SK-N-SH (cell line): Measurements from ENCODE around the gene RPS27L. TPM values are rescaled to one million over a fixed set of nuclear protein-coding genes. Genes with fewer than 3 reads are reported as not detected.

ENCODE experiments used
- CTCF ChIA-PET: fragments of 300-600, 350-600 bp; formaldehyde crosslinking; extraction: SDS; loops from one replicate; lab custom pipeline; 2021; lab: Yijun Ruan, JAX
- POLR2A ChIA-PET: fragments of 350-600 bp; sonication (Branson Sonifier 250); formaldehyde crosslinking; extraction: SDS; loops from one replicate; lab custom pipeline; 2020; ENCODE audit warnings: antibody characterized with exemption, inconsistent platforms; lab: Yijun Ruan, JAX
- DNase-seq: peaks from one replicate; pipeline ENCODE4 v3.0.0; 2012
- H2AFZ ChIP-seq: fragments of 200-600 bp; sonication (generic); 2 replicates; pipeline ENCODE4 v1.8.1; 2016; ENCODE audit warnings: antibody characterized with exemption, mild to moderate bottlenecking, low read depth
- H3F3A ChIP-seq: fragments of 200-600 bp; sonication (generic); replicated peaks from 2 replicates; pipeline ENCODE3; 2016; ENCODE audit warnings: antibody characterized with exemption, mild to moderate bottlenecking; ENCODE audit not compliant: insufficient read depth
- H3K27ac ChIP-seq, 2 experiments: fragments of 200-500 bp in 1 of 2; fragments of 200-600 bp in 1 of 2; sonication (Bioruptor generic) in 1 of 2; sonication (generic), shearing (Covaris generic) in 1 of 2; 2 replicates each; pipeline versions ENCODE4 v1.5.1 to v1.6.1; 2014 to 2016; ENCODE audit warnings: low read depth in 2 of 2, inconsistent platforms in 1 of 2, low read length in 1 of 2, mild to moderate bottlenecking in 1 of 2, mixed read lengths in 1 of 2
- H3K27me3 ChIP-seq: fragments of 200-600 bp; sonication (generic), shearing (Covaris generic); 2 replicates; pipeline ENCODE4 v1.6.1; 2016; ENCODE audit warnings: mixed run types; ENCODE audit not compliant: insufficient read depth
- H3K36me3 ChIP-seq, 2 experiments: fragments of 200-500 bp in 1 of 2; fragments of 200-600 bp in 1 of 2; sonication (Bioruptor generic) in 1 of 2; sonication (generic) in 1 of 2; replicated peaks in 1 of 2; 2 replicates each; pipeline versions ENCODE3 to v1.5.1; 2014 to 2016; ENCODE audit warnings: low read length in 1 of 2, mild to moderate bottlenecking in 1 of 2; ENCODE audit not compliant: insufficient read depth in 2 of 2, control insufficient read depth in 1 of 2
- H3K4me1 ChIP-seq, 2 experiments: fragments of 200-500 bp in 1 of 2; fragments of 200-600 bp in 1 of 2; sonication (Bioruptor generic) in 1 of 2; sonication (generic), shearing (Covaris generic) in 1 of 2; 2 replicates each; pipeline versions ENCODE4 v1.5.1 to v1.6.1; 2014 to 2016; ENCODE audit warnings: low read depth in 1 of 2, low read length in 1 of 2, mixed run types in 1 of 2; ENCODE audit not compliant: insufficient read depth in 2 of 2, control insufficient read depth in 1 of 2
- H3K4me2 ChIP-seq: fragments of 200-600 bp; sonication (generic), shearing (Covaris generic); 2 replicates; pipeline ENCODE4 v1.6.1; 2017; ENCODE audit warnings: mixed run types
- H3K4me3 ChIP-seq, 2 experiments: fragments of 200-500 bp in 1 of 2; fragments of 200-600 bp in 1 of 2; sonication (Bioruptor generic) in 1 of 2; sonication (generic), shearing (Covaris generic) in 1 of 2; 2 replicates each; pipeline versions ENCODE4 v1.5.1 to v1.8.1; 2014 to 2016; ENCODE audit warnings: low read depth in 2 of 2, inconsistent platforms in 1 of 2, low read length in 1 of 2, mild to moderate bottlenecking in 1 of 2, mixed read lengths in 1 of 2, moderate library complexity in 1 of 2
- H3K79me2 ChIP-seq: fragments of 200-600 bp; sonication (generic); 2 replicates; pipeline ENCODE4 v1.8.1; 2017; ENCODE audit warnings: mild to moderate bottlenecking; ENCODE audit not compliant: insufficient read depth
- H3K9ac ChIP-seq: fragments of 200-600 bp; sonication (generic); 2 replicates; pipeline ENCODE4 v1.6.1; 2017; ENCODE audit warnings: mixed run types
- H3K9me2 ChIP-seq: fragments of 200-600 bp; sonication (generic); 2 replicates; pipeline ENCODE4 v1.6.1; 2017; ENCODE audit warnings: mixed run types
- H3K9me3 ChIP-seq: fragments of 200-600 bp; sonication (generic); 2 replicates; pipeline ENCODE4 v1.6.1; 2017; ENCODE audit warnings: mixed run types, mild to moderate bottlenecking, moderate library complexity
- H4K20me1 ChIP-seq: fragments of 200-600 bp; sonication (generic); 2 replicates; pipeline ENCODE4 v1.6.1; 2017; ENCODE audit warnings: mild to moderate bottlenecking, mixed run types; ENCODE audit not compliant: insufficient read depth
- CHD2 ChIP-seq: fragments of 150-350 bp; IDR thresholded peaks from 2 replicates; pipeline ENCODE4 v1.6.1; 2018; ENCODE audit warnings: low read length; ENCODE audit not compliant: partially characterized antibody
- ELF1 ChIP-seq: IDR thresholded peaks from 2 replicates; pipeline ENCODE4 v1.4.0; 2012
- EZH2phosphoT487 ChIP-seq: fragments of 200-600 bp; sonication (generic); IDR thresholded peaks from 2 replicates; pipeline ENCODE4 v1.6.1; 2017; ENCODE audit warnings: low read depth, mixed run types, mild to moderate bottlenecking, antibody characterized with exemption, moderate library complexity, borderline replicate concordance
- FOXJ3 ChIP-seq: sonication (generic); formaldehyde crosslinking; IDR thresholded peaks from 2 replicates; pipeline ENCODE4 v1.5.1; 2020; ENCODE audit warnings: mild to moderate bottlenecking, missing genetic modification reagents
- FOXM1 ChIP-seq: IDR thresholded peaks from 2 replicates; pipeline ENCODE4 v1.4.0; 2012; ENCODE audit warnings: low read depth, mild to moderate bottlenecking
- GABPA ChIP-seq: IDR thresholded peaks from 2 replicates; pipeline ENCODE4 v1.4.0; 2012; ENCODE audit warnings: low read depth, mild to moderate bottlenecking
- MEF2A ChIP-seq: IDR thresholded peaks from 2 replicates; pipeline ENCODE4 v1.4.0; 2012; ENCODE audit warnings: low read depth, borderline replicate concordance
- NRF1 ChIP-seq: IDR thresholded peaks from 2 replicates; pipeline ENCODE4 v1.6.1; 2012; ENCODE audit warnings: low read depth, mild to moderate bottlenecking, low read length
- POLR2AphosphoS5 ChIP-seq: IDR thresholded peaks from 2 replicates; pipeline ENCODE4 v1.6.1; 2012; ENCODE audit warnings: low read depth, low read length
- RAD21 ChIP-seq: IDR thresholded peaks from 2 replicates; pipeline ENCODE4 v1.6.1; 2012; ENCODE audit warnings: mild to moderate bottlenecking, low read length
- SIN3A ChIP-seq: IDR thresholded peaks from 2 replicates; pipeline ENCODE4 v1.6.1; 2012; ENCODE audit warnings: low read depth, mild to moderate bottlenecking, low read length, moderate library complexity, borderline replicate concordance
- TCF12 ChIP-seq: IDR thresholded peaks from 2 replicates; pipeline ENCODE4 v1.4.0; 2012
- TEAD4 ChIP-seq: IDR thresholded peaks from 2 replicates; pipeline ENCODE4 v1.4.0; 2012; ENCODE audit warnings: mild to moderate bottlenecking, borderline replicate concordance; ENCODE audit not compliant: insufficient read depth
- USF2 ChIP-seq: fragments of 150-350 bp; IDR thresholded peaks from 2 replicates; pipeline ENCODE4 v1.6.1; 2017; ENCODE audit warnings: antibody characterized with exemption, low read length, low read depth, borderline replicate concordance
- WGBS: methylation state at CpG from one replicate; pipeline ENCODE4 v1.1.6; 2017; ENCODE audit warnings: low lambda C conversion rate; 5-methylcytosine and 5-hydroxymethylcytosine counted together
- polyA plus RNA-seq, 3 experiments: library from polyadenylated mRNA; depleted of rRNA; stranded (reverse); fragments of >200 nt; gene quantifications; 2 replicates each; pipeline ENCODE4 v1.2.3, GENCODE V29; 2012
- TF ChIP-seq, protein P1 (sequence below): IDR thresholded peaks from 2 replicates; pipeline ENCODE4 v1.4.0; 2012; ENCODE audit warnings: low read depth, borderline replicate concordance
- TF ChIP-seq, protein P2 (sequence below): IDR thresholded peaks from 2 replicates; pipeline ENCODE4 v1.4.0; 2012; ENCODE audit warnings: low read depth, borderline replicate concordance
- TF ChIP-seq, protein P3 (sequence below): IDR thresholded peaks from 2 replicates; pipeline ENCODE4; 2012
- TF ChIP-seq, protein P4 (sequence below): fragments of 200-600 bp; sonication (generic); IDR thresholded peaks from 2 replicates; pipeline ENCODE4 v1.6.1; 2017; ENCODE audit warnings: antibody characterized with exemption, mild to moderate bottlenecking, moderate library complexity

RPS27L gene
- polyA plus RNA-seq, 1 of the 3 experiments (the other 2 are of a cell fraction), result 319 TPM

GRCh38 chr15:63198371-63199250 lies 41.3 kb upstream of the RPS27L start:
- no peaks in the 10 kb centered on the region for H3F3A ChIP-seq
- TF ChIP-seq CHD2 (no peak), MEF2A (no peak), FOXJ3 (no peak), EZH2phosphoT487 (no peak), USF2 (no peak), FOXM1 (no peak), TCF12 (no peak), GABPA (no peak), POLR2AphosphoS5 (no peak), TEAD4 (no peak)
- TF ChIP-seq, protein P1, sequence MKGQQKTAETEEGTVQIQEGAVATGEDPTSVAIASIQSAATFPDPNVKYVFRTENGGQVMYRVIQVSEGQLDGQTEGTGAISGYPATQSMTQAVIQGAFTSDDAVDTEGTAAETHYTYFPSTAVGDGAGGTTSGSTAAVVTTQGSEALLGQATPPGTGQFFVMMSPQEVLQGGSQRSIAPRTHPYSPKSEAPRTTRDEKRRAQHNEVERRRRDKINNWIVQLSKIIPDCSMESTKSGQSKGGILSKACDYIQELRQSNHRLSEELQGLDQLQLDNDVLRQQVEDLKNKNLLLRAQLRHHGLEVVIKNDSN, result no peak
- TF ChIP-seq, protein P2, sequence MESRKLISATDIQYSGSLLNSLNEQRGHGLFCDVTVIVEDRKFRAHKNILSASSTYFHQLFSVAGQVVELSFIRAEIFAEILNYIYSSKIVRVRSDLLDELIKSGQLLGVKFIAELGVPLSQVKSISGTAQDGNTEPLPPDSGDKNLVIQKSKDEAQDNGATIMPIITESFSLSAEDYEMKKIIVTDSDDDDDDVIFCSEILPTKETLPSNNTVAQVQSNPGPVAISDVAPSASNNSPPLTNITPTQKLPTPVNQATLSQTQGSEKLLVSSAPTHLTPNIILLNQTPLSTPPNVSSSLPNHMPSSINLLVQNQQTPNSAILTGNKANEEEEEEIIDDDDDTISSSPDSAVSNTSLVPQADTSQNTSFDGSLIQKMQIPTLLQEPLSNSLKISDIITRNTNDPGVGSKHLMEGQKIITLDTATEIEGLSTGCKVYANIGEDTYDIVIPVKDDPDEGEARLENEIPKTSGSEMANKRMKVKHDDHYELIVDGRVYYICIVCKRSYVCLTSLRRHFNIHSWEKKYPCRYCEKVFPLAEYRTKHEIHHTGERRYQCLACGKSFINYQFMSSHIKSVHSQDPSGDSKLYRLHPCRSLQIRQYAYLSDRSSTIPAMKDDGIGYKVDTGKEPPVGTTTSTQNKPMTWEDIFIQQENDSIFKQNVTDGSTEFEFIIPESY, result no peak
- TF ChIP-seq, all 33 proteins: peak for 0
- Histone ChIP-seq H3K27me3 (no peaks in the 10 kb centered on the region), H4K20me1 (no peaks in the 10 kb centered on the region), H3K9ac (no peak overlapping the region), H3K4me1 (peaks cover 9 to 15% of the 10 kb centered on the region in 2 experiments; a peak in 3 of 4 replicates), H2AFZ (no peak overlapping the region), H3K4me2 (no peak overlapping the region), H3K9me2 (no peaks in the 10 kb centered on the region), H3K27ac (no peak overlapping the region), H3K4me3 (no peak overlapping the region), H3K79me2 (peaks cover 58% of the 10 kb centered on the region), H3K36me3 (no peaks in the 10 kb centered on the region), H3K9me3 (no peaks in the 10 kb centered on the region)
- ChIA-PET POLR2A (interaction anchor here (1.1 kb wide), 1 partner anchor 10 kb away, joined by 3 read pairs; the partner anchor contains the start of gene RAB8B), CTCF (interaction anchor here (0.9 to 1.2 kb wide), 2 partner anchors 12 to 27 kb away, joined by 3 read pairs; no protein-coding TSS in a partner anchor)
- 83% methylated on average over 8 of the region's 8 CpGs for WGBS
- DNase-seq, result no peak

- ChIA-PET POLR2A (interaction anchor here (1.1 kb wide), 1 partner anchor 9 kb away, joined by 3 read pairs; the partner anchor contains the start of gene RAB8B), CTCF (interaction anchor here (0.9 to 1.2 kb wide), 2 partner anchors 13 to 28 kb away, joined by 3 read pairs; no protein-coding TSS in a partner anchor)
- no peak overlapping the region for H3K27ac ChIP-seq
- DNase-seq, result no peak
- no peaks in the 10 kb centered on the region for H3K27me3 ChIP-seq
- peaks cover 68% of the 10 kb centered on the region for H3K79me2 ChIP-seq
- WGBS, result 90% methylated on average over 1 of the region's 1 CpG
- H2AFZ ChIP-seq, result no peak overlapping the region
- no peaks in the 10 kb centered on the region for H4K20me1 ChIP-seq
- H3K9ac ChIP-seq, result no peak overlapping the region
- peaks cover 9 to 18% of the 10 kb centered on the region in 2 experiments; a peak in 3 of 4 replicates for H3K4me1 ChIP-seq
- H3K4me3 ChIP-seq, result no peak overlapping the region
- TF ChIP-seq SIN3A (no peak), ELF1 (no peak), FOXJ3 (no peak), POLR2AphosphoS5 (no peak), CHD2 (no peak), NRF1 (no peak), RAD21 (no peak), TEAD4 (no peak)
- TF ChIP-seq, protein P3, sequence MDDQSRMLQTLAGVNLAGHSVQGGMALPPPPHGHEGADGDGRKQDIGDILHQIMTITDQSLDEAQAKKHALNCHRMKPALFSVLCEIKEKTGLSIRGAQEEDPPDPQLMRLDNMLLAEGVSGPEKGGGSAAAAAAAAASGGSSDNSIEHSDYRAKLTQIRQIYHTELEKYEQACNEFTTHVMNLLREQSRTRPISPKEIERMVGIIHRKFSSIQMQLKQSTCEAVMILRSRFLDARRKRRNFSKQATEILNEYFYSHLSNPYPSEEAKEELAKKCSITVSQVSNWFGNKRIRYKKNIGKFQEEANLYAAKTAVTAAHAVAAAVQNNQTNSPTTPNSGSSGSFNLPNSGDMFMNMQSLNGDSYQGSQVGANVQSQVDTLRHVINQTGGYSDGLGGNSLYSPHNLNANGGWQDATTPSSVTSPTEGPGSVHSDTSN, result no peak
- TF ChIP-seq, protein P4, sequence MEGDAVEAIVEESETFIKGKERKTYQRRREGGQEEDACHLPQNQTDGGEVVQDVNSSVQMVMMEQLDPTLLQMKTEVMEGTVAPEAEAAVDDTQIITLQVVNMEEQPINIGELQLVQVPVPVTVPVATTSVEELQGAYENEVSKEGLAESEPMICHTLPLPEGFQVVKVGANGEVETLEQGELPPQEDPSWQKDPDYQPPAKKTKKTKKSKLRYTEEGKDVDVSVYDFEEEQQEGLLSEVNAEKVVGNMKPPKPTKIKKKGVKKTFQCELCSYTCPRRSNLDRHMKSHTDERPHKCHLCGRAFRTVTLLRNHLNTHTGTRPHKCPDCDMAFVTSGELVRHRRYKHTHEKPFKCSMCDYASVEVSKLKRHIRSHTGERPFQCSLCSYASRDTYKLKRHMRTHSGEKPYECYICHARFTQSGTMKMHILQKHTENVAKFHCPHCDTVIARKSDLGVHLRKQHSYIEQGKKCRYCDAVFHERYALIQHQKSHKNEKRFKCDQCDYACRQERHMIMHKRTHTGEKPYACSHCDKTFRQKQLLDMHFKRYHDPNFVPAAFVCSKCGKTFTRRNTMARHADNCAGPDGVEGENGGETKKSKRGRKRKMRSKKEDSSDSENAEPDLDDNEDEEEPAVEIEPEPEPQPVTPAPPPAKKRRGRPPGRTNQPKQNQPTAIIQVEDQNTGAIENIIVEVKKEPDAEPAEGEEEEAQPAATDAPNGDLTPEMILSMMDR, result no peak
- no peak overlapping the region for H3K4me2 ChIP-seq
- H3K36me3 ChIP-seq, result no peaks in the 10 kb centered on the region
- no peaks in the 10 kb centered on the region for H3F3A ChIP-seq
- no peaks in the 10 kb centered on the region for H3K9me3 ChIP-seq
- H3K9me2 ChIP-seq, result no peaks in the 10 kb centered on the region
Observed at GRCh38 chr15:63197626-63198025, 40.3 kb upstream of the RPS27L start.
